Smooth muscle cell (in vitro differentiated cells): ENCODE results near the gene SRSF5. TPM values are rescaled to one million over a fixed set of nuclear protein-coding genes. Genes with fewer than 3 reads are reported as not detected.

Source experiments
- DNase-seq: peaks from one replicate; lab custom pipeline; 2025; ENCODE audit not compliant: unreplicated experiment; lab: John Stamatoyannopoulos, UW
- H2AFZ ChIP-seq: fragments of 200-600 bp; sonication (generic); 2 replicates; pipeline ENCODE4 v1.6.0; 2016; ENCODE audit warnings: antibody characterized with exemption, low read depth, mild to moderate bottlenecking
- H3F3A ChIP-seq: fragments of 200-600 bp; sonication (generic); 2 replicates; pipeline ENCODE4 v1.6.0; 2017; ENCODE audit warnings: antibody characterized with exemption, low read depth
- H3K27ac ChIP-seq: fragments of 200-600 bp; sonication (generic); 2 replicates; pipeline ENCODE4 v1.5.1; 2016; ENCODE audit warnings: low read depth, mild to moderate bottlenecking
- H3K27me3 ChIP-seq: fragments of 200-600 bp; sonication (generic); 2 replicates; pipeline ENCODE4 v1.6.1; 2016; ENCODE audit warnings: low read depth, mild to moderate bottlenecking
- H3K36me3 ChIP-seq: fragments of 200-600 bp; sonication (generic); 2 replicates; pipeline ENCODE4 v1.5.1; 2016; ENCODE audit warnings: low read depth
- H3K4me1 ChIP-seq: fragments of 200-600 bp; sonication (generic); 2 replicates; pipeline ENCODE4 v1.5.1; 2016; ENCODE audit warnings: low read depth
- H3K4me2 ChIP-seq: fragments of 200-600 bp; sonication (generic); 2 replicates; pipeline ENCODE4 v1.6.0; 2016; ENCODE audit warnings: mild to moderate bottlenecking
- H3K4me3 ChIP-seq: fragments of 200-600 bp; sonication (generic); 2 replicates; pipeline ENCODE4 v1.5.1; 2016; ENCODE audit warnings: mild to moderate bottlenecking
- H3K79me2 ChIP-seq: fragments of 200-600 bp; sonication (generic); 2 replicates; pipeline ENCODE4 v1.6.0; 2016; ENCODE audit warnings: low read depth, mild to moderate bottlenecking
- H3K9ac ChIP-seq: fragments of 200-600 bp; sonication (generic); 2 replicates; pipeline ENCODE4 v1.6.0; 2016; ENCODE audit warnings: low read depth
- H3K9me3 ChIP-seq: fragments of 200-600 bp; sonication (generic); replicated peaks from 2 replicates; pipeline ENCODE4 v1.5.1; 2016; ENCODE audit warnings: low read depth
- H4K20me1 ChIP-seq: fragments of 200-600 bp; sonication (generic); 2 replicates; pipeline ENCODE4 v1.6.0; 2016; ENCODE audit warnings: low read depth
- WGBS: methylation state at CpG from one replicate; pipeline ENCODE4 v1.1.7; 2016; ENCODE audit warnings: low lambda C conversion rate; 5-methylcytosine and 5-hydroxymethylcytosine counted together
- polyA plus RNA-seq: library from polyadenylated mRNA; unstranded; fragments of >200 nt; fragmentation: Nextera tagmentation; extraction: Ambion mirVana; gene quantifications from 2 replicates; pipeline ENCODE4 v1.2.1, GENCODE V29; 2016
- total RNA-seq: library from RNA; depleted of rRNA; stranded (reverse); fragments of >200 nt; gene quantifications from 2 replicates; pipeline ENCODE4 v1.2.3, GENCODE V29; 2014
- TF ChIP-seq, protein P1 (sequence below): fragments of 200-600 bp; sonication (generic); IDR thresholded peaks from 2 replicates; pipeline ENCODE4 v1.5.1; 2017; ENCODE audit warnings: borderline replicate concordance, mild to moderate bottlenecking, antibody characterized with exemption; ENCODE audit not compliant: insufficient read depth, poor library complexity, severe bottlenecking

The SRSF5 gene
- total and polyA plus RNA-seq, 2 experiments from 2014 or later = 197 to 201 TPM

- Histone ChIP-seq H3K9me3 (no peaks in the 10 kb centered on the region), H3K4me2 (no peak overlapping the region), H4K20me1 (peaks cover 90% of the 10 kb centered on the region), H3K4me1 (peaks cover 24% of the 10 kb centered on the region), H2AFZ (no peak overlapping the region), H3F3A (peaks cover 53% of the 10 kb centered on the region), H3K27ac (no peak overlapping the region), H3K27me3 (no peaks in the 10 kb centered on the region), H3K36me3 (peaks cover 28% of the 10 kb centered on the region), H3K79me2 (peaks cover 37% of the 10 kb centered on the region), H3K9ac (no peak overlapping the region), H3K4me3 (no peak overlapping the region)
- no peak for DNase-seq
- WGBS = 97% methylated on average over 16 of the region's 16 CpGs
- TF ChIP-seq, protein P1, sequence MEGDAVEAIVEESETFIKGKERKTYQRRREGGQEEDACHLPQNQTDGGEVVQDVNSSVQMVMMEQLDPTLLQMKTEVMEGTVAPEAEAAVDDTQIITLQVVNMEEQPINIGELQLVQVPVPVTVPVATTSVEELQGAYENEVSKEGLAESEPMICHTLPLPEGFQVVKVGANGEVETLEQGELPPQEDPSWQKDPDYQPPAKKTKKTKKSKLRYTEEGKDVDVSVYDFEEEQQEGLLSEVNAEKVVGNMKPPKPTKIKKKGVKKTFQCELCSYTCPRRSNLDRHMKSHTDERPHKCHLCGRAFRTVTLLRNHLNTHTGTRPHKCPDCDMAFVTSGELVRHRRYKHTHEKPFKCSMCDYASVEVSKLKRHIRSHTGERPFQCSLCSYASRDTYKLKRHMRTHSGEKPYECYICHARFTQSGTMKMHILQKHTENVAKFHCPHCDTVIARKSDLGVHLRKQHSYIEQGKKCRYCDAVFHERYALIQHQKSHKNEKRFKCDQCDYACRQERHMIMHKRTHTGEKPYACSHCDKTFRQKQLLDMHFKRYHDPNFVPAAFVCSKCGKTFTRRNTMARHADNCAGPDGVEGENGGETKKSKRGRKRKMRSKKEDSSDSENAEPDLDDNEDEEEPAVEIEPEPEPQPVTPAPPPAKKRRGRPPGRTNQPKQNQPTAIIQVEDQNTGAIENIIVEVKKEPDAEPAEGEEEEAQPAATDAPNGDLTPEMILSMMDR = no peak
These were observed 4.2 kb downstream of the SRSF5 start for GRCh38 chr14:69771136-69771535.

GRCh38 chr14:69772082-69773017 is 5.4 kb downstream of the SRSF5 start:
- 97% methylated on average over 11 of the region's 11 CpGs for WGBS
- DNase-seq = no peak
- Histone ChIP-seq H3K27ac (no peak overlapping the region), H3K4me2 (no peak overlapping the region), H3K4me3 (no peak overlapping the region), H3K9me3 (no peaks in the 10 kb centered on the region), H3F3A (peaks cover 57% of the 10 kb centered on the region), H3K79me2 (peaks cover 37% of the 10 kb centered on the region), H3K9ac (no peak overlapping the region), H2AFZ (no peak overlapping the region), H3K27me3 (no peaks in the 10 kb centered on the region), H3K4me1 (peaks cover 18% of the 10 kb centered on the region), H3K36me3 (peaks cover 28% of the 10 kb centered on the region), H4K20me1 (peaks cover 100% of the 10 kb centered on the region)
- TF ChIP-seq, protein P1 = no peak

GRCh38 chr14:69773571-69774276 is 6.8 kb downstream of the SRSF5 start:
- no peak overlapping the region for H3K9ac ChIP-seq
- peaks cover 54% of the 10 kb centered on the region for H3F3A ChIP-seq
- H2AFZ ChIP-seq = no peak overlapping the region
- WGBS = 94% methylated on average over 7 of the region's 7 CpGs
- H3K4me2 ChIP-seq = no peak overlapping the region
- H3K4me1 ChIP-seq = peaks cover 11% of the 10 kb centered on the region
- no peak overlapping the region for H3K27ac ChIP-seq
- no peak for DNase-seq
- no peaks in the 10 kb centered on the region for H3K9me3 ChIP-seq
- peaks cover 34% of the 10 kb centered on the region for H3K36me3 ChIP-seq
- H3K4me3 ChIP-seq = no peak overlapping the region
- TF ChIP-seq, protein P1 = no peak
- peaks cover 99% of the 10 kb centered on the region for H4K20me1 ChIP-seq
- peaks cover 26% of the 10 kb centered on the region for H3K79me2 ChIP-seq
- H3K27me3 ChIP-seq = no peaks in the 10 kb centered on the region
